Measurements from ENCODE around the gene SYNDIG1.

Gene SYNDIG1

GRCh38 chr20:24439737-24440387 lies 29.6 kb upstream of the SYNDIG1 start:
- H3K27ac Mint-ChIP-seq = no peak overlapping the region
- H3K9me3 Mint-ChIP-seq = no peaks in the 10 kb centered on the region
- peaks cover 0 to 4% of the 10 kb centered on the region in 2 donors for H3K27me3 Mint-ChIP-seq
- H3K4me3 Mint-ChIP-seq = no peak overlapping the region
- no peaks in the 10 kb centered on the region for H3K36me3 Mint-ChIP-seq
- ATAC-seq (replicated peaks) (peak in 1 of 2 donors; percentile 14), DNase-seq (no peak)
- H3K4me1 Mint-ChIP-seq = no peaks in the 10 kb centered on the region

- Mint-ChIP-seq H3K9me3 (no peaks in the 10 kb centered on the region), H3K27ac (no peak overlapping the region), H3K36me3 (no peaks in the 10 kb centered on the region), H3K4me1 (no peaks in the 10 kb centered on the region), H3K4me3 (no peak overlapping the region), H3K27me3 (peaks cover 0 to 4% of the 10 kb centered on the region in 2 donors)
- no peak for ATAC-seq (replicated peaks)
- DNase-seq = no peak
These were observed 27.8 kb upstream of the SYNDIG1 start for GRCh38 chr20:24441661-24442060.

- no peaks in the 10 kb centered on the region for H3K4me1 Mint-ChIP-seq
- no peak for ATAC-seq (replicated peaks)
- no peak for DNase-seq
- no peaks in the 10 kb centered on the region for H3K36me3 Mint-ChIP-seq
- no peaks in the 10 kb centered on the region for H3K9me3 Mint-ChIP-seq
- no peak overlapping the region for H3K4me3 Mint-ChIP-seq
- peaks cover 0 to 2% of the 10 kb centered on the region in 2 donors for H3K27me3 Mint-ChIP-seq
- H3K27ac Mint-ChIP-seq = no peak overlapping the region
These were observed 26.5 kb upstream of the SYNDIG1 start for GRCh38 chr20:24442909-24443308.

- DNase-seq (no peak), ATAC-seq (replicated peaks) (no peak)
- no peaks in the 10 kb centered on the region for H3K4me1 Mint-ChIP-seq
- no peaks in the 10 kb centered on the region for H3K36me3 Mint-ChIP-seq
- H3K27me3 Mint-ChIP-seq = no peaks in the 10 kb centered on the region
- no peak overlapping the region for H3K4me3 Mint-ChIP-seq
- H3K9me3 Mint-ChIP-seq = no peaks in the 10 kb centered on the region
- H3K27ac Mint-ChIP-seq = no peak overlapping the region
These were observed 26.0 kb upstream of the SYNDIG1 start for GRCh38 chr20:24443436-24443835.

GRCh38 chr20:24444526-24445190 lies 24.8 kb upstream of the SYNDIG1 start:
- H3K36me3 Mint-ChIP-seq = no peaks in the 10 kb centered on the region
- H3K27ac Mint-ChIP-seq = no peak overlapping the region
- ATAC-seq (replicated peaks) (no peak), DNase-seq (no peak)
- no peaks in the 10 kb centered on the region for H3K27me3 Mint-ChIP-seq
- H3K4me1 Mint-ChIP-seq = no peaks in the 10 kb centered on the region
- H3K9me3 Mint-ChIP-seq = no peaks in the 10 kb centered on the region
- H3K4me3 Mint-ChIP-seq = no peak overlapping the region

GRCh38 chr20:24445510-24446170 lies 23.8 kb upstream of the SYNDIG1 start:
- Mint-ChIP-seq H3K27ac (no peak overlapping the region), H3K27me3 (no peaks in the 10 kb centered on the region), H3K36me3 (no peaks in the 10 kb centered on the region), H3K9me3 (no peaks in the 10 kb centered on the region), H3K4me3 (no peak overlapping the region), H3K4me1 (no peaks in the 10 kb centered on the region)
- no peak for ATAC-seq (replicated peaks)
- DNase-seq = no peak

- Mint-ChIP-seq H3K27ac (no peak overlapping the region), H3K4me1 (no peaks in the 10 kb centered on the region), H3K9me3 (no peaks in the 10 kb centered on the region), H3K4me3 (no peak overlapping the region), H3K27me3 (peaks cover 0 to 4% of the 10 kb centered on the region in 2 donors), H3K36me3 (no peaks in the 10 kb centered on the region)
- DNase-seq (no peak), ATAC-seq (replicated peaks) (no peak)
These were observed 22.6 kb upstream of the SYNDIG1 start for GRCh38 chr20:24446811-24447210.

GRCh38 chr20:24448170-24448569 lies 21.3 kb upstream of the SYNDIG1 start:
- Mint-ChIP-seq H3K27ac (no peak overlapping the region), H3K4me1 (no peaks in the 10 kb centered on the region), H3K27me3 (peaks cover 5 to 8% of the 10 kb centered on the region in 2 donors), H3K9me3 (no peaks in the 10 kb centered on the region), H3K4me3 (no peak overlapping the region), H3K36me3 (no peaks in the 10 kb centered on the region)
- ATAC-seq (replicated peaks) (peak in 1 of 2 donors; percentile 15), DNase-seq (no peak)

- H3K36me3 Mint-ChIP-seq = no peaks in the 10 kb centered on the region
- H3K27ac Mint-ChIP-seq = no peak overlapping the region
- peaks cover 5 to 8% of the 10 kb centered on the region in 2 donors for H3K27me3 Mint-ChIP-seq
- no peaks in the 10 kb centered on the region for H3K9me3 Mint-ChIP-seq
- DNase-seq = no peak
- ATAC-seq (replicated peaks) = no peak
- no peaks in the 10 kb centered on the region for H3K4me1 Mint-ChIP-seq
- no peak overlapping the region for H3K4me3 Mint-ChIP-seq
These were observed 20.3 kb upstream of the SYNDIG1 start for GRCh38 chr20:24449026-24449720.

GRCh38 chr20:24450177-24450576 lies 19.3 kb upstream of the SYNDIG1 start:
- ATAC-seq (replicated peaks) (no peak), DNase-seq (no peak)
- Mint-ChIP-seq H3K9me3 (no peaks in the 10 kb centered on the region), H3K27ac (no peak overlapping the region), H3K27me3 (peaks cover 5 to 8% of the 10 kb centered on the region in 2 donors), H3K4me1 (no peaks in the 10 kb centered on the region), H3K4me3 (no peak overlapping the region), H3K36me3 (no peaks in the 10 kb centered on the region)

- Mint-ChIP-seq H3K4me1 (no peaks in the 10 kb centered on the region), H3K27ac (no peak overlapping the region), H3K27me3 (peaks cover 5 to 8% of the 10 kb centered on the region in 2 donors), H3K9me3 (no peaks in the 10 kb centered on the region), H3K4me3 (no peak overlapping the region), H3K36me3 (no peaks in the 10 kb centered on the region)
- no peak for ATAC-seq (replicated peaks)
- no peak for DNase-seq
These were observed 18.6 kb upstream of the SYNDIG1 start for GRCh38 chr20:24450624-24451376.

GRCh38 chr20:24451428-24451827 lies 18.0 kb upstream of the SYNDIG1 start:
- H3K4me3 Mint-ChIP-seq = no peak overlapping the region

GRCh38 chr20:24452016-24452415 lies 17.4 kb upstream of the SYNDIG1 start:
- H3K36me3 Mint-ChIP-seq = no peaks in the 10 kb centered on the region
- H3K9me3 Mint-ChIP-seq = no peaks in the 10 kb centered on the region
- no peak overlapping the region for H3K27ac Mint-ChIP-seq
- H3K27me3 Mint-ChIP-seq = peaks cover 8 to 12% of the 10 kb centered on the region in 2 donors
- no peaks in the 10 kb centered on the region for H3K4me1 Mint-ChIP-seq
- DNase-seq (no peak), ATAC-seq (replicated peaks) (no peak)
- H3K4me3 Mint-ChIP-seq = no peak overlapping the region

More at GRCh38 chr20:24451428-24451827, 18.0 kb upstream of the SYNDIG1 start:
- Mint-ChIP-seq H3K27ac (no peak overlapping the region), H3K27me3 (peaks cover 8 to 11% of the 10 kb centered on the region in 2 donors), H3K36me3 (no peaks in the 10 kb centered on the region), H3K4me1 (no peaks in the 10 kb centered on the region), H3K9me3 (no peaks in the 10 kb centered on the region)
- ATAC-seq (replicated peaks) = no peak
- DNase-seq = no peak
